Right atrium auricular region (tissue), 2 donors: ENCODE data around the gene RITA1. TPM values are rescaled to one million over a fixed set of nuclear protein-coding genes. Genes with fewer than 3 reads are reported as not detected.

ENCODE experiments used
- DNase-seq: peaks from one replicate; pipeline ENCODE4 v3.0.0-alpha.2; 2019; ENCODE audit warnings: low spot score
- H3K27ac ChIP-seq, 2 donors: fragments of 200-600 bp; sonication (generic); 1 replicate in 1 of 2; 2 replicates in 1 of 2; pipeline ENCODE4 v1.5.1; 2016 to 2019
- H3K27me3 ChIP-seq, 2 donors: fragments of 200-600 bp; sonication (generic); one replicate each; pipeline versions ENCODE4 v1.5.1 to v1.6.0; 2017 to 2019
- H3K36me3 ChIP-seq: fragments of 200-600 bp; sonication (generic); one replicate; pipeline ENCODE4 v1.5.1; 2016
- H3K4me1 ChIP-seq, 2 donors: fragments of 200-600 bp; sonication (generic); one replicate each; pipeline versions ENCODE4 v1.5.1 to v1.6.0; 2017 to 2019
- H3K4me3 ChIP-seq, 2 donors: fragments of 200-600 bp; sonication (generic); 1 replicate in 1 of 2; 2 replicates in 1 of 2; pipeline ENCODE4 v1.5.1; 2017 to 2019; ENCODE audit warnings: mild to moderate bottlenecking in 1 of 2, moderate library complexity in 1 of 2
- H3K9me3 ChIP-seq, 2 donors: fragments of 200-600 bp; sonication (generic); one replicate each; pipeline ENCODE4 v1.5.1; 2019
- total RNA-seq, 2 donors: library from RNA; depleted of rRNA; stranded (reverse); fragments of >200 nt; gene quantifications; one replicate each; pipeline ENCODE4 v1.1.0, GENCODE V29; 2016
- TF ChIP-seq, protein P1 (sequence below), 2 donors: fragments of 200-600 bp; sonication (generic); IDR thresholded peaks; one replicate each; pipeline ENCODE4 v1.5.1; 2019; ENCODE audit warnings: antibody characterized with exemption in 2 of 2

RITA1 gene
- total RNA-seq, 2 donors from 2014 or later = 18.2 to 25.4 TPM

DNA sequence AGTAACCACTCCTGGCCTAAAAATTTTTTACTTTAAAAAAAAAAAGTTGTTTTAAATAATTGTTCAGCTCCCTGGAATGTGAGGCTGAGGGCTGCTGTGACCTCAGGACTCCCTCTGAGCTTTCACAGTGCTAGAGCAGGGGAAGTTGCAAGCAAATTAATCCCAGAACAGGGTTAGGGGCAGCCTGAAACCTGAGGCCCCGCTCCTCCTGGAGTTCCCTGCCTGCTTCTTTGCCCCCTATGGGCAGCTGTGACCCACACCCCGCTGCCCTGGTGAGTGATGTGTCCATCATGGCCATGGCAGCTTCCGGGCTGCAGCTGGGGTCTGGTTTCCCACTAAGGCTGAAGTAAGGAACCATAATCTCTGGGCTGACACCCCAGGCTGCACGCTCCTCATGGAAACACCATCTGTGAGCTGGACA lies 9.5 kb downstream of the RITA1 start:
- H3K4me3 ChIP-seq = no peak overlapping the region
- TF ChIP-seq, protein P1, sequence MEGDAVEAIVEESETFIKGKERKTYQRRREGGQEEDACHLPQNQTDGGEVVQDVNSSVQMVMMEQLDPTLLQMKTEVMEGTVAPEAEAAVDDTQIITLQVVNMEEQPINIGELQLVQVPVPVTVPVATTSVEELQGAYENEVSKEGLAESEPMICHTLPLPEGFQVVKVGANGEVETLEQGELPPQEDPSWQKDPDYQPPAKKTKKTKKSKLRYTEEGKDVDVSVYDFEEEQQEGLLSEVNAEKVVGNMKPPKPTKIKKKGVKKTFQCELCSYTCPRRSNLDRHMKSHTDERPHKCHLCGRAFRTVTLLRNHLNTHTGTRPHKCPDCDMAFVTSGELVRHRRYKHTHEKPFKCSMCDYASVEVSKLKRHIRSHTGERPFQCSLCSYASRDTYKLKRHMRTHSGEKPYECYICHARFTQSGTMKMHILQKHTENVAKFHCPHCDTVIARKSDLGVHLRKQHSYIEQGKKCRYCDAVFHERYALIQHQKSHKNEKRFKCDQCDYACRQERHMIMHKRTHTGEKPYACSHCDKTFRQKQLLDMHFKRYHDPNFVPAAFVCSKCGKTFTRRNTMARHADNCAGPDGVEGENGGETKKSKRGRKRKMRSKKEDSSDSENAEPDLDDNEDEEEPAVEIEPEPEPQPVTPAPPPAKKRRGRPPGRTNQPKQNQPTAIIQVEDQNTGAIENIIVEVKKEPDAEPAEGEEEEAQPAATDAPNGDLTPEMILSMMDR (IDR thresholded peaks at IDR 0.05) = no peak
- no peaks in the 10 kb centered on the region for H3K9me3 ChIP-seq
- no peaks in the 10 kb centered on the region for H3K27me3 ChIP-seq
- H3K27ac ChIP-seq = peak overlapping the region in 1 of 2 donors; percentile 55
- H3K4me1 ChIP-seq = peaks cover 0 to 17% of the 10 kb centered on the region in 2 donors
- peaks cover 11% of the 10 kb centered on the region for H3K36me3 ChIP-seq
- DNase-seq = no peak

DNA sequence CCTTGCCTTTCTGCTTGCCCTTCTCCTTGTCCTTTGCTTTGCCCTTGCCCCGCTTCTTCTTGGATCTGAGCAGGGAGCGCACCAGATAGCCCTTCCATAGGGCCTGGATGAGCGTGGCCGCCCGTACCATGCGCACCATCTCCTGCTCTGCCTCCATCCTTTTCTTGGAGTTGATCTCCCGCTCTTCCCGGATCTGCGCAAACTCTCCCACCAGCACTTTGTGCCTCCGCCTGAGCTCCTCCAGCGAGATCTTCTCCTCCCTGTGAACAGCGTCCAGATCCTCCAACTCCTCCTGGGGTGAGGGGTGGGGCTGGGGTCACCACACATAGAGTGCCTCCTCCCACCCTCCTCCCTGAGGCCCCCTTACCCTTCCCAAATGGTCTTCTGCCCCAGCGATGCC lies 10.1 kb downstream of the RITA1 start:
- no peak for DNase-seq
- H3K36me3 ChIP-seq = peaks cover 11% of the 10 kb centered on the region
- H3K9me3 ChIP-seq = no peaks in the 10 kb centered on the region
- TF ChIP-seq, protein P1 (IDR thresholded peaks at IDR 0.05) = no peak
- H3K27me3 ChIP-seq = no peaks in the 10 kb centered on the region
- H3K27ac ChIP-seq = no peak overlapping the region
- peaks cover 0 to 17% of the 10 kb centered on the region in 2 donors for H3K4me1 ChIP-seq
- H3K4me3 ChIP-seq = no peak overlapping the region

DNA sequence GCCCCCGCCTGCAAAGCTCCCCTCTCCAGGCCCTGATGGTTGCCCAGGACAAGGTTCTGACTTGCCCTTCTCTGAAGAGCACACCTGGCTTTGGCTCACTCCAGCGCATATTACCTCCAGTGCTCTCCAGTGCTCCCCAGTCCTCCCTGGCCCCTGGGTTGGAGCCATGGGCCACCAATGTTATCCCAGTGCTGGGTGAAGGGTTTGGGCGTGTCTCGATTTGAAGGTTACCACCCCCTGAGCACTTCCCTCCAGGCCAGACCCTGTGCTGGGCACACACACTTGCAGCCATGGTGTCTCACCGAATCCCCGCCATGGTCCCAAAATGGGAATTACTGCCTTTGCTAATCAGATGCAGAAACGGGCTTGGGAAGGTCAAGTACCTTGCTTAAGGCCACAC lies 11.1 kb downstream of the RITA1 start:
- no peaks in the 10 kb centered on the region for H3K27me3 ChIP-seq
- TF ChIP-seq, protein P1 (IDR thresholded peaks at IDR 0.05) = no peak
- H3K4me3 ChIP-seq = no peak overlapping the region
- H3K9me3 ChIP-seq = no peaks in the 10 kb centered on the region
- no peak for DNase-seq
- no peak overlapping the region for H3K27ac ChIP-seq
- H3K36me3 ChIP-seq = peaks cover 6% of the 10 kb centered on the region
- peaks cover 0 to 17% of the 10 kb centered on the region in 2 donors for H3K4me1 ChIP-seq

DNA sequence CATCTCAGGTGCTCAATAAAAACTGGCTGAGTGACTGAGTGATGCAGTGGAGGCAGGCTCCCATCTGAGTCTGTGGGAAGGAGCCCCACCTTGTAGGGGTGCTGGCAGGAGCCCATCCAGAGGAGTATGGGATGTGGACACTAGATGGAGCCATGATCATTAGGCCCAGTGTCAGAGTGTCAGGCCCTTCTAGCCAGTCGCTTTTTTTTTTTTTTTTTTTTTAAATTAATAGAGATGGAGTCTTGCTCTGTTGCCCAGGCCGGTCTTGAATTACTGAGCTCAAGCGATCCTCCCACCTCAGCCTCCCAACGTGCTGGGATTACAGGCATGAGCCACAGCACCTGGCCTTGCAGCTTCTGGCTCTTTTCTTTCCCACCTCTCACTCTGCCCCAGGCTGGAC lies 11.5 kb downstream of the RITA1 start:
- no peaks in the 10 kb centered on the region for H3K27me3 ChIP-seq
- peaks cover 2% of the 10 kb centered on the region for H3K36me3 ChIP-seq
- DNase-seq = peak; percentile 82
- no peak overlapping the region for H3K27ac ChIP-seq
- TF ChIP-seq, protein P1 (IDR thresholded peaks at IDR 0.05) = peak; percentile 47 to 76
- H3K9me3 ChIP-seq = no peaks in the 10 kb centered on the region
- no peak overlapping the region for H3K4me3 ChIP-seq
- peaks cover 0 to 17% of the 10 kb centered on the region in 2 donors for H3K4me1 ChIP-seq

DNA sequence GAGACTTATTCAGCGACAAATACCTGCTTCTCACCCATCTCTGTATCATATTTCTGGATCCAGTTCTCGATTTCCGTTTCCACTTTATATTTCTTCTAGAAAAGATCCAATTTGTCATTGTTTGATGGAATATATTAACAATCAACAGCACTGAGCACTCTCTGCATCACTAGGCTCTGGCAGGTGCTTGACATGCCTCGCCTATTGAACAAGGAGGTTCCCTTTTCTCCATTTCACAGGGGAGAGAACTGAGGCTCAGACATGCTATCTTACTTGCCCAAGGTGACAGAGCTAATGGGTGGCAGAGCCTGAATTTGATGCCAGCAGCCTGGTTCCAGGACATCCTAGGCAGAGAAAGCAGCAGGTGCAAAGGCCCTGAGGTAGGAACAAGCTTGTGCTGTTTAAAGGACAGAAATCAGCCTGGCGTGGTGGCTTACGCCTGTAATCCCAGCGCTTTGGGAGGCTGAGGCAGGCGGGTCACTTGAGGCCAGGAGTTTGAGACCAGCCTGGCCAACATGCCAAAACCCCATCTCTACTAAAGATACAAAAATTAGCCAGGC lies 12.1 kb downstream of the RITA1 start:
- DNase-seq = no peak
- H3K27me3 ChIP-seq = no peaks in the 10 kb centered on the region
- H3K4me3 ChIP-seq = no peak overlapping the region
- TF ChIP-seq, protein P1 (IDR thresholded peaks at IDR 0.05) = no peak
- no peaks in the 10 kb centered on the region for H3K36me3 ChIP-seq
- no peaks in the 10 kb centered on the region for H3K9me3 ChIP-seq
- H3K4me1 ChIP-seq = peaks cover 0 to 17% of the 10 kb centered on the region in 2 donors
- no peak overlapping the region for H3K27ac ChIP-seq

DNA sequence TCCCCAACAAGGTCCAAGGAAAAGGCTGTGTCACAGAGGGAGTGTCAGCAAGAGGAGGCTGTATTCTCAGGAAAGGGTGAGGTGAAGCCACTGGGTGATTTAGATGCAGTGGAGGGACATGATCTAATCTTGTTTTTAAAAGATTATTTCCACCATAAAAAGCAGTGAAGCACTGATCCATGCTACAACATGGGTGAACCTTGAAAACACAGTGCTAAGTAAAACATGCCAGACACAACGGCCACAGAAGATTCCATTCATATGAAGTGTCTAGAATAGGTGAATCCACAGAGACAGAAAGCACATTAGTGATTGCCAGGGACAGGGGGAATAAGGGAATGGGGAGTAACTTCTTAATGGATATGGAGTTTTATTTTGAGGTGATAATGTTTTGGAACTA lies 12.8 kb downstream of the RITA1 start:
- H3K4me1 ChIP-seq = peaks cover 0 to 14% of the 10 kb centered on the region in 2 donors
- DNase-seq = no peak
- no peaks in the 10 kb centered on the region for H3K27me3 ChIP-seq
- no peaks in the 10 kb centered on the region for H3K9me3 ChIP-seq
- no peak overlapping the region for H3K27ac ChIP-seq
- H3K4me3 ChIP-seq = no peak overlapping the region
- TF ChIP-seq, protein P1 (IDR thresholded peaks at IDR 0.05) = no peak
- no peaks in the 10 kb centered on the region for H3K36me3 ChIP-seq
